AG08395 (cell line): ENCODE measurements around the gene MRPS14.
"Not testable (repeated sequence)": the region's sequence is repeated elsewhere in the genome, so short reads cannot be mapped to it uniquely, and the experiment has no call there.

Source experiments
- DNase-seq: peaks from one replicate; pipeline ENCODE4 v3.0.0; 2012; ENCODE audit warnings: mixed read lengths, low spot score

Gene MRPS14

DNA sequence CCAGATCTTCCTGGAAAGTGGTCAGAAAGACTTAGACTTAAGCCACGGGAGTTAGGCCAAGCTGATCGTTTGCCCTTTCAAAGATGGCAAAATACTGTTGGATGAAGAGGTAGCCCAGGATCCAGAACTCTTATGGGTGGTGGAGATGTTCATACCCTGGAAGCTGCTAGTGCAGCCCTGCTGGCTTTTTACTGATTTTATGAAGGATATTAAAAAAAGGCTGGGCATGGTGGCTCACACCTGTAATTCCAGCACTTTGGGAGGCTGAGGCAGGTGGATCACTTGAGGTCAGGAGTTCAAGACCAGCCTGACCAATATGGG, 657 bp upstream of the MRPS14 start:
- not testable (repeated sequence) for DNase-seq

DNA sequence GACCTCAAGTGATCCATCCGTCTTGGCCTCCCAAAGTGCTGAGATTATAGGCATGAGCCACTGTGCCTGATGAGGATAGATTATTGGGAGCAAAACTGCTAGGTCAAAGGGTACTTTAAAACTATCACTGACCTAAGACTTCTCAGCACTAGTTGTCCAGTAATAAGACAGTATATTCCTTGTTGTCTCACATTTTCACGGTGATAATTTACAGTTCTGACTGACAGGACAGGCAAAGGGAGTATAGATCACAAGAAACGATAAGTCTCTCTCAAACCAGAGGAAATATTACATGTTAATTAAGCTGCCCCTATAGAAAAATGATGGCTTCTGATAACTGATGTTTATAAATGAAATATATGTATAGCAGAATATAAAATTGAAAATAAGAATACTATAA, 3.7 kb downstream of the MRPS14 start:
- no peak for DNase-seq

DNA sequence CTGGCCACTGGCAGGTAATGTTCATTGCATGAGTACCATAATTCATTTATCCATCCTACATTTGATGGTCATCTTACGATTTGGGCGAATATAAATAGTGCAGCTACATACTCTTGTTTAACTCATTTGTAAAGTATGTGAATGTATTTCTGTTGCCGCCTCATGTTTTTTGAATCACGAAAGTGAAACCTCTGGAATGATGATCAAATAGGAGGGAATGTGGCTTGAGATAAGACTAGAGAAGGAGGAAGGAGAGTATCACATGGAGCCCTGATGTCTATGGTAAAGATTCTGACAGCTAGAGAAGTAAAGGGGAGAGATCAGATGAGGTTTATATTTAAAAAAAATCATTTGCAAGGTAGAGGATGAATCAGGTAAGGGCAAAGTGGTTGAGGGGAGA, 8.0 kb downstream of the MRPS14 start:
- DNase-seq, result peak; percentile 49

DNA sequence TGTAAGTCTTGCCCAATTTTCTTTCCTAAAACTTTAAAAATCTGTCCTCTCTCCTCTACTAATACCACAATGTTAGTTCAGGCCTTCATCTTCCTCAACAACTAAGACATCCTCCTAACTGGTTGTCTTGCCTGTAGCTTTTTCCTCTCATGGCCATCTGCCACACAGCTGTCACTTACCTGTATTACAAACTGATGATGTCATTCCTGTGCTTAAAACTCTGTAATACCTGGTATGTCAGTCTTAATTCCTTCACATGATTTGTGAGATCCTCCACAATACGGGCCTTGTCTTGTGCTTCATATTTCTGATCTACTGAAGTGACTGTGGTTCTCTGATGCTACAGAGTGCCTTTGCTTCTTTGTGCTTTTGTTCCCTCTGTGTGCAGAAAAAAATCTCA, 9.8 kb downstream of the MRPS14 start:
- DNase-seq, result no peak

DNA sequence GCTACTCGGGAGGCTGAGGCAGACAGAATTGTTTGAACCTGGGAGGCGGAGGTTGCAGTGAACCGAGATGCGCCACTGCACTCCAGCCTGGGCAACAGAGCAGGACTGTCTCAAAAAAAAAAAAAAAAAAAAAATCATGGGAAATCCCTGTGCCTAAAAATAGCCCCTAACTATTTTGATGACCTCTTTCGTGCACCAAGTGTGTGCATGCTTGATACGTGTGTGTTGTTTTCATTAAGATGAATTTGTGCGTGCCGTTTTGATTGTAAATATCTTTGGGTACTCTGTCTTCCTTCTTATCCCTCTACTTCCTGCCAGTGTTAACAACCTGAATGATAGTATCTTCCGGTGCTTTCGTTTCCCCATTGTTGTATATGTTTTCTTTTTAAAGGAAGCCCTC, 13.7 kb downstream of the MRPS14 start:
- no peak for DNase-seq

DNA sequence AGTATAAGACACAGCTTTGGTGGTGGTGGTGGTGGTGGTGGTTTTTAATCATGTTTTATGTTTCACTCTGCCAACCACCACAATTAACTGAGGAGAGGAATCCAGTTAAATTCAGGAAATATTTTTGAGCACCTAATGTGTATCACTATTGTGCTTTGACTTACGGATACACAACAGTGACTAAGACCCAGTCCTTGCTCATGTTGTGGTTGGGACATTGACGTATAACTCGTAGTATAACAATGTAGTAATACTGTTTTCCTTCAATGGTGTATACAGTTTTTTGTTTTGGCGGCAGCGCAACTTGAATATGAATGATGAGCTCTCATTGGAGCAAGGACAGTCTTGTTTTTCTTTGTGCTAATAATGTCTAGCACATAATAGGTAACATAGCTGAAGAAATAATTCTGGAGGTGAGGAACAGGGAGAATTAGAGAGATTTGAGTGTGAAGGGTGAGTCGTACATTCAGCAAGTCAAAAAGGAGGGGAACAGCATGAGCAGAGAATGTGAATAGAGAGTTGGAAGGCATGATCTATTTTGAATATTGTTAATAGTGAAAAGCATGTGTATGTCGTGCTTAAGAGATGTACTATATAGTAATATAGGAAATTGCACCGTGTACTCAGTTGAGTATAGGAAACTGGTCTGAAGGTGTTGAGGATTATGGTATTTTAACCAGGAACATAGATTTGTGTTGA, 18.0 kb downstream of the MRPS14 start:
- no peak for DNase-seq

DNA sequence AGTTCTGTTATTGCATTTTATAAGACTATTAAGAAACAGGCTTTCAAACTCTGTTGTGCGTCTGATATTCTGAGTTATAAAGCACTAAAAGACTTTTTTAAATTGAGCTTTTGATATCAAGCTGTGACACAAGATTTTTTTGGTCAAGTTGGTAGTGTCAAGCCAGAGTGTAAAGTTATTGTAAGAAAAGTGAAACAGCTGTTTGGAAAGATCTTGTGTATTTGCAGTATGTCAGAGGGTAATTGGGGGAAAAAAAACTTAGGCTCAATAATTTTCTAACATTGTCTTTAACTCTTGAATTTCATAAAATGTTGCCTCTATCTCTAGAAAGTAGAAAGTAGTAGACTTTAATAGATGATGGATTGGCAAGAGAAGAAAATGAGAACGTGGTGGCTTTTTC, 19.7 kb downstream of the MRPS14 start:
- DNase-seq, result no peak

DNA sequence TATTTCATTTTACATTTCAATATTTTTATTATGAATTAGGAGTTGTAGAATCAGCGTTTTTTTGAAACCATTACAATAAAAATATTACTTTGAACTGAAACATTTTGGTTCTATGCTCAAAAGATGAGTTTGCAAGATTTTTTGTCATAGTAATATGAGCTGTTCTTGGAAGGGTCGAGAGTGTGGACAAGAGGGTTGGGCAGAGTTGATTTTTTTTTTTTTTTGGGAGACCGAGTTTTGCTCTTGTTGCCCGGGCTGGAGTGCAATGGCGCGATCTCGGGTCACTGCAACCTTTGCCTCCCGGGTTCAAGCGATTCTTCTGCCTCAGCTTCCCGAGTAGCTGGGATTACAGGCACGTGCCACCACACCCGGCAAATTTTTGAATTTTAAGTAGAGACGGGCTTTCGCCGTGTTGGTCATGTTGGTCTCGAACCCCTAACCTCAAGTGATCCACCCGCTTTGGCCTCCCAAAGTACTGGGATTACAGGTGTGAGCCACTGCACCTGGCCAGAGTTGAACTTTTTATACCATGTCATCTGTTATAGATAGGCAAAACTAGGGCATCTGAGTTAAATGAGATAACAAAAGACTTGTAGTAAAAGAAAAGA, 20.2 kb downstream of the MRPS14 start:
- DNase-seq, result no peak

DNA sequence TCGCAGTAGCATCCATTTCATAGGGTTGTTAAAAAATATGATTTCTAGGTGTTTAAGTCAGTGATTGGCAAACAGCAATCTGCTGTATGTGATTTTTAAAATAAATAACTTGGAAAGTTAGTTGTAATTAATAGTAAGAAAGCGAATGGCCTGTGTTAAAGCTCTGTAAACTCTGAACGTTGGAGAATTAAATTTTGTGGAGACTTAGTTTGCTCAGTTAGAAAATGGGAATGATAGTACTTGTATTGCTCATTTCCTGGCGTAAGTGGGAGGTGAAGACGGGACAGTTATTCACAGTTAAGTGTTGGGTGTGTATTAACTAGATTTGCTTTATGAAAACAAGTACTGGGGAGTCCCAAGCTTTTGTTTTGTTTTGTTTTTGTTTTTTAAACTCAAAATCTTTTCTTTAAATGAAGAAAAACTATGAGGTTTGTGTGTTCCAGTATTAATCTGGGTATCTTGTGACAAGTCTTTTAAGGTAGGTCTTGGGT, 22.5 kb downstream of the MRPS14 start:
- DNase-seq, result no peak

DNA sequence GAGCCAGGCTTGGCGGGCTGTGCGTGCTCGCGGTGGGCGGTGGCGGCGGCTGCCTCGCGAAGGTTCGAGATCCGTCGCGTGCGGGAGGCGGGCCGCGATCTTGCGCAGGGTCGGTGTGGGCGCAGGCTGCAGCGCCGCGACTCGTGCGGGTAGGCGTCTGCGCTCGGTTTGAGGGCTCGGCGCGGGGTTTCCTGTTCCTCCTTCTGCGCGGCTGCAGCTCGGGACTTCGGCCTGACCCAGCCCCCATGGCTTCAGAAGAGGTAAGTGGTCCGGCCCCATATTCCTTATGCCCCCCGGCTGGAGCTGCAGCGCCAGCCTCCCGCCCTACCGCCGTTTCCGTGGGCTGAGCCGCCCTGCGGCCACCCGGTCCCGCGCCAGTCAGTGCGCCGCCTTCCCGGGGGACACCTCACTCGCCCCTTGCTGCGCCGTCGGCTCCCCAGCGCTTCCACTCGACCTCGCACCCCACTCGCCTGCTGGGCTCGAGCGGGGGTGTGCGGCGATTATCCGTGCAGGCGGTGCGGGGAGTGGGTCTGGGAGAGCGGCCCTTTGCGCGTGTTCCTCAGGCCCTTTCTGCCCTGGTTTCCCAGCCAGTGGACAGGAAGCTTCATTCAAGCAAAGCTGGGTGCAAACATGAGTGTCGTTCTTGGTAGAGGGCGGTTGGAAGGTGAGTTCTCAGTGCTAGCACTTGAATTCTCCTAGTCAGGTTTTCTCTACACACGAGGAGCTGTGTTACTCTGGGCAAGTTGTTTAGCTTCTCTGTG, 23.1 kb downstream of the MRPS14 start, which contains the start of gene CACYBP:
CACYBP (plus strand) TSS at position 12 of the 761 bp plus-strand sequence; CDS start at position 246, 234 bp downstream.
- peak; percentile 13 for DNase-seq

DNA sequence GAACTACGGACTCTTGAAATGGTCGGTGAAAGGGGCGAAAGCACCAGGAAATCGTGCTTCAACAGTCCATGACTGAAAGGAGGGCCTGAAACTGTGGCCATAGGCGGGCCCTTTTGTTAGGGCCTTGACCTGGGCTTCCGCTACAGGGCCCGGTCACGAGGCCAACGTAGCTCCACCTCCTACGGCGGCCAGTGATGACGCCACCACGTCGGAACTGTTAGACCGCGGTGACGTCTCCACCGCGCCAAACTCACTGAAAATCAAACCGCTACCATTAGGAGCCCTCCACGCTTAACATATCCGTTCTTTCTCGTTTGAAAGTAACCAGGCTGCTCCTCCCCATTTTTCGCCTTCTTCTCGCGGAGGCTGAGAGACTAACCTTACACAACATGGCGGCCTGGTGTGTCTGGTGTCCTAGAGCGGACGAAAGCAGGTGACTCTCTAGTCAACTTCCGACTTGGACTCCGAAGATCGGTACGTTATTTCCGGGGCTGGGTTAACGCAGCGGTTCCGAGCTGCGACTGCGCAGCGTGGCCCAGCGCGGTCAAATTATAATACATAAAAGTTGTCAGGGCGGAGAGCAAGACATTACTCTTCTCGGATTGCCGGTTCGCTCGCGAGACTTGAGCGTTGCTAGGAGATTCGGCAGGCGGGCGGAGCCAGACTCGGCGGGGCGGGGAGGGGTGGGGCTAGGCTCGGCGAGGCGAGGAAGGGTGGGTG, 23.8 kb downstream of the MRPS14 start:
- peak; percentile 97 for DNase-seq

DNA sequence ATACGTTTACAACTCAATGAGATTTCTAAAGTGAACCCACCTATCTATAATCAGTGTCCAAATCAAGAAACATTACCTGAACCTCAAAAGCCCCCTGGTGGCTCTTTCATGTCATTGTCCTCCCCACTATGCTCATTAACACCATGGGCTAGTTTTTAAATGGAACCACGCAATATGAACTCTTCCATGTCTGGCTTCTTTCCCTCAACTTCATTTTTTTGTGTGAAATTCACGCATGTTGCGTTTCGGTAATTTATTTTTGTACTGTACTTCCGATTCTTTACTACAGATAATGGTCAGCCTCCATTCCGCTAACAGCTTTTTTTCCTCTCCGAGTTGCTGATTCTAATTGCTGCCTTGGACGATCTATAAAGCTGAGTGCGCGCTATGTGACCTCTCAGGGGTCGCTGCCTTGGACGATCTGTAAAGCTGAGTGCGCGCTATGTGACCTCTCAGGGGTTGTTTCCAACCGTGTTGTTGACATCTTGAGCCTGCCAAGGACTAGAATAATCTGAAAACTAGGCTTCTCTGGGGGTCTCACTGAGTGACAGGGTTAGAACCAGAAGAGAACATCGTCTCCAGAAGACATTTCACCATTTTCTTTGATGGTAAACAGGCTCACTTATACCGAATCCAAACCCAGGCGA, 24.5 kb downstream of the MRPS14 start:
- peak; percentile 34 for DNase-seq

DNA sequence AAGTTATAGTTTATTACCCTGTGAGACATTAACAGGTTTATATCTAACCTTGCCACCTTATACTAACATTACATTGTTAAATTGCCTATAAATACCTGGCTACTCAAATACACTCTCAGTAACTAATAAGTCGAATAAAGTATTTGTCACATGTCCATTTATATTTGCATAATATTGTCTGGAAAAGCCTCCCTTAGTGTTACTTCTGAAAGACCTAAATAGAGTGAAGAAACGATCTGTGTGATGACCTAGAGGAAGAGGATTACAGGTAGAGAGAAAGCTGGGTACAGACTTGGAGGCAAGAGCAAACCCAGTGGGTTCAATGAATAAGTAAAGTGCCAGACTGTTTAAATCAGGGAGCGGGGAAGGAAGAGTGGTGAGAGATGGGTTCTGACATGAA, 26.2 kb downstream of the MRPS14 start:
- no peak for DNase-seq

DNA sequence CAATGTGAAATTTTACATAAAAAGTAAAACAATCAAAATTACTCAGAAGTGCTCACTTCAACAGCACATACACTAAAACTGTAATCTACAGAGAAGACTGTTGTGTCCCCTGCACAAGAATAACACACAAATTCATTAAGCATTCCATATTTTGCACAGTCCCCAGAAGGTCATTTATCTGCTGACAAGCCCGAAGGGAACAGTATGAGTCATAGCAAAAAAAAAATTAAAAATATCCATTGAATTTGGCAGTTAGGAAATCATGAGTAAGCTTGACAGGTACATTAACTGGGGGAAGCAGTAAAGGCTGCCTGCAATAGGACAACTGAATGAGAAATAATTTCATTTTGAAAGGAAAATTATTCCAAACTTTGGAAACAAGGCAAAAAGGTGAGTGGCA, 26.7 kb downstream of the MRPS14 start:
- DNase-seq, result no peak

DNA sequence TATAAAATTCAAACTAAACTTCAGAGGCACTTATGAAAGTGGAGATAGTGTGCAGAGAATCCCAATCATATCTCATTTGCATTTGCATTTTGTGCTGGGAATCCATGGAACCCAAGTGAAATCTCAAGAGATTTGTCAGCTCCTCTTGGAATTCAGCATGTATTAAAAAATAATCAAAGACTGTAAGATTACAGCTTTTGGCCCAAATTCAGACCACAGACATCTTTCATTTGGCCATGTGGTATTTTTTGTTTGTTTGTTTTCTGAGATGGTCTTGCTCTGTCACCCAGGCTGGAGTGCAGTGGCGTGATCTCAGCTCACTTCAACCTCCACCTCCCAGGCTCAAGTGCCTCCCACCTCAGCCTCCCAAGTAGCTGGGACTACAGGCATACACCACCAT, 27.3 kb downstream of the MRPS14 start:
- DNase-seq, result no peak

DNA sequence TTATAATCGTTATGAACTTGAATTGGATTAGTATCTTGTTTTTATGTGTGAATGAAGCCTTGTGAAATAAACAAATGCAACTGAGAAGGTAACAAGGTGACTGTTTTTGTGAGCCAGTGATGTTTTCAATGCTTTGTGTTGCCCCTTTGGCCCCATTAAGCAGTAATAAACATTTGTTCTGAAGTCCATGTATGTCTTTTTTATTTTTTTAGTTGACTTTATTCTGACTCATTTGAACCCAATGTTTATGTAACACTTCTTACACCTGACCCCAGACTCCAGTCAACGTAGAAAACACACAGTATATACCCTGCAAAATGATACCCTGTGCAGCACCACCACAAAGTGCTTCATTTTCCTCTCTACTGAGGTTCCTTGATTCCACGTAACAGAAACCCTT, 28.1 kb downstream of the MRPS14 start:
- no peak for DNase-seq

DNA sequence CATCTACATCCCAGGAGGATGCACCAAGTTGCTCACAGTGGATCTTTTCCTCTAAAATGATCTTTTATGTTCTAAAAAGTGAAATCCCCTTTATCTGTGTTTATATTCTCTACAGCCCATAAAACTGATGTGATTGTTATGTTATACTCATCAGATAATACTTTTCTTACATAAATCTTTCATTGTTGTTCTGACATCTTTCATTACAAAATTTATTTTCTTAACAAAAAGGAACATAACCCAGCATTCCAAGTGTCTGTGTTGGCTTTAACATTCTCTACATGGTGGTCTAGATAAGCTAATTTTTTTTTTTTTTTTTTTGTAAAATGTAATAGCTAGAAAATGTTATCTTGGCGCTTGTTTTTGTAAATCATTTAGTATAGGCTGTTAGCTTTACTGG, 31.8 kb downstream of the MRPS14 start:
- DNase-seq, result no peak

DNA sequence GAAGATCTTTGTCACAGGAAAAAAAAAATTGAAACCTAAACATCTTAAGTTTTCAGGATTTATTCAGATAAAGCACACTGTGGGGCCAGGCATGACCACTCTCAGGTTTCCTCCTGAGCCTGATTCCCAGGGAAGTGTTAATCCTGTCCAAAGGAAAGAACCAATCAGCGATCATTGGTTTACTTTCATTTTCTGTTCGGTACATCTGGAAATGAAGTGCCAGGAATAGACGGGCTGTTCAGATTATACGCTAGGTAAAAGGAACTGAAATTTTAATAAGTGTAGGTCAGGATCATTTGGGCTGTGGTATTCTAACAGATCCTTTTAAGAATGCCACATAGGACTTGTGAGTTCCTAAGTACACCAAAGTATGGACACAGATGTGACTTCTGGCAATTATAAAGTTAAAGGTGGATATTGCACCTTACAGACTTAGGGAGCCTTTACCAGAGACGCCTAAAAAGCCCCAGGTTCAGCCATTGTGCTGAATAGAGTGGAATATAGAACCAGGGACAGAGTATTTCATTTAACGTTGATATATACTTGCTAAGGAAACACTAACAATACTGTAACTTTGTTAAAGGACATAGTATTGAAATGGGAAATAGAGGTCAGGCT, 32.7 kb downstream of the MRPS14 start:
- peak; percentile 65 for DNase-seq

DNA sequence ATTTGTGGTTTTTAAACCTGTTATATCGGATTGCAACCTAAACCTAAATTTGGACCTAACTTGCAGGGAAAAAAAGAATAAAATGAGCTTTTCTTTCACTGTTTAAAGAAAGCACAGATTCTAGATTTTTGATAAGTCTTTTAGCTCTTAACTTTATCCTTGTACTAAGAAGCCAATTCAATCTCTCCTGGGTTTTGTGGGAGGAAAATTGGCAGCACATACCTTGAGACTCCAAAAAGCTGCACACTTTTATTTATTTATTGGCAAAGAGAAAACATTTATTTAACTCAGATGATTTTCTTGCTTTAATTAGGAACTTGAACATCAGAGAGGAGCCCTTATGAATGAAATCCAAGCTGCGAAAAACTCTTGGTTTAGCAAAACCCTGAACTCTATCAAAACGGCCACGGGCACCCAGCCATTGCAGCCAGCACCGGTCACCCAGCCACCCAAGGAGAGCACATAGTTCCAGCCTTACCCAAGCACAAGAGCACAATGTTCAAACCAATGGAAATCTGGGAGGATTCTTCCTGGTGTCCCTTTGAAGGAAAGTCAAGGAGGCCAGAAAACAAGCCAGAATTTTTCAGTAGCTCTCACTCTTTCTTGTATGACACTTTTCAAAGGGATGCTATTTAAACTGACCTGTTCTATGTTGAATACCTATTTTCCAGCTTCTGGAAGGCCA, 33.5 kb downstream of the MRPS14 start:
- no peak for DNase-seq

DNA sequence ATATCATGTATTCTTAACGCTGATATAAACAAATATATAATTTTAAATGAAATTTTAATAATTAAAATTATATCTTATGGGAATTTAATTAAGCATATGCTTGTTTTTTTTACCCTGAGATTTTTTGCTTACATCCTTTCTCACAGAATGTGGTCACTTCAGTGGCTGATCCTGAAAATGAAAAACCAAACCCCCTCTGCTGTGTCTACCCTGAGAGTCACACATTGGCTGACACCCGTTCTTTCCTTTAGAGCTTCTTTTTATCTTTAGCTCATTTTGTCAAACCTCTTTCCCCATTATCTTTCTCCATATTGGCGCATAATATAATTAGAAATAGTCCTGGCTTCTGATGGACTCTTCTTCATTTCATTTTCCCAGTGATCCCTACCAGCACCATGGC, 34.2 kb downstream of the MRPS14 start:
- no peak for DNase-seq

DNA sequence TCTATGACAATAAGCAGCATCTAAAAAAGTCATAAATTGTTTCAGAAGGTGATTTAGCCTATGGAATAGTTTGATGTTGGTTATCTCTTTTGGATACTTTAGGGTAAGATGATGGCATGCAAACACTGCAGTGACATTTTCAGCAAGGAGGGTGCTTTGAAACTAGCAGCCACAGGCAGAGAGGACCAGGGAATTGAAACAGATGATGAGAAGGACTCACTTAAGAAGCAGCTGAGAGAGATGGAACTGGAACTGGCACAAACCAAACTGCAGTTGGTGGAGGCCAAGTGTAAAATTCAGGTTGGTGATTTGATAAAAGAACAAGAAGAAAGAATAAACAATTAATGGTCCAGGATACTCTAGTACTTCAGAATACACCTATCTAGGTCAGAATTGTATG, 34.7 kb downstream of the MRPS14 start:
- DNase-seq, result no peak
